HEK293T (cell line): ENCODE measurements around the gene MTF2.
"Not testable (repeated sequence)": the region's sequence is repeated elsewhere in the genome, so short reads cannot be mapped to it uniquely, and the experiment has no call there.

ENCODE experiments used
- CTCF ChIA-PET: fragments of 350-600 bp; formaldehyde crosslinking; extraction: SDS; loops from one replicate; lab custom pipeline; 2021; ENCODE audit warnings: antibody characterized with exemption, inconsistent platforms; lab: Yijun Ruan, JAX
- POLR2A ChIA-PET: fragments of 350-600 bp; formaldehyde crosslinking; extraction: SDS; loops from one replicate; lab custom pipeline; 2020; ENCODE audit warnings: antibody characterized with exemption, inconsistent platforms; lab: Yijun Ruan, JAX
- DNase-seq: peaks from one replicate; pipeline ENCODE4 v3.0.0; 2012; ENCODE audit warnings: mixed read lengths; ENCODE audit errors: extremely low spot score
- ARNT ChIP-seq: fragments of 450-650 bp; IDR thresholded peaks from 2 replicates; pipeline ENCODE4 v1.6.1; 2017; ENCODE audit warnings: mild to moderate bottlenecking
- BHLHE40 ChIP-seq: fragments of 450-650 bp; IDR thresholded peaks from 2 replicates; pipeline ENCODE4 v1.6.1; 2016; ENCODE audit warnings: mild to moderate bottlenecking, moderate library complexity, borderline replicate concordance
- CTBP1 ChIP-seq: fragments of 450-650 bp; IDR thresholded peaks from 2 replicates; pipeline ENCODE4 v1.6.1; 2016; ENCODE audit warnings: borderline replicate concordance
- ELF4 ChIP-seq: fragments of 450-650 bp; IDR thresholded peaks from 2 replicates; pipeline ENCODE4 v1.6.1; 2017; ENCODE audit warnings: antibody characterized with exemption
- FOXA1 ChIP-seq: fragments of 450-650 bp; IDR thresholded peaks from 2 replicates; pipeline ENCODE4 v1.6.1; 2016; ENCODE audit warnings: mild to moderate bottlenecking
- FOXK2 ChIP-seq: fragments of 450-650 bp; IDR thresholded peaks from 2 replicates; pipeline ENCODE4 v1.6.1; 2016; ENCODE audit warnings: mild to moderate bottlenecking
- FOXM1 ChIP-seq: fragments of 450-650 bp; IDR thresholded peaks from 2 replicates; pipeline ENCODE4 v1.6.1; 2017; ENCODE audit warnings: mild to moderate bottlenecking, borderline replicate concordance
- HDGF ChIP-seq: fragments of 450-650 bp; IDR thresholded peaks from 2 replicates; pipeline ENCODE4 v1.6.1; 2017; ENCODE audit warnings: antibody characterized with exemption, borderline replicate concordance
- L3MBTL2 ChIP-seq: fragments of 450-650 bp; conservative IDR thresholded peaks from 2 replicates; pipeline ENCODE4 v1.6.1; 2016; ENCODE audit warnings: mild to moderate bottlenecking
- LEF1 ChIP-seq: fragments of 450-650 bp; IDR thresholded peaks from 2 replicates; pipeline ENCODE4 v1.6.1; 2017; ENCODE audit warnings: mild to moderate bottlenecking, borderline replicate concordance
- NFRKB ChIP-seq: fragments of 450-650 bp; IDR thresholded peaks from 2 replicates; pipeline ENCODE4 v1.6.1; 2016; ENCODE audit warnings: mild to moderate bottlenecking, moderate library complexity
- PKNOX1 ChIP-seq: fragments of 450-650 bp; IDR thresholded peaks from 2 replicates; pipeline ENCODE4 v1.6.1; 2016
- SP1 ChIP-seq: fragments of 450-650 bp; IDR thresholded peaks from 2 replicates; pipeline ENCODE4 v1.6.1; 2017
- SUZ12 ChIP-seq: fragments of 450-650 bp; IDR thresholded peaks from 2 replicates; pipeline ENCODE4 v1.6.1; 2016; ENCODE audit warnings: mild to moderate bottlenecking
- TARDBP ChIP-seq: fragments of 450-650 bp; IDR thresholded peaks from 2 replicates; pipeline ENCODE4 v1.6.1; 2016
- ZNF384 ChIP-seq: fragments of 450-650 bp; IDR thresholded peaks from 2 replicates; pipeline ENCODE4 v1.6.1; 2016

The MTF2 gene

GRCh38 chr1:93078986-93079654 lies at the start of gene MTF2:
Gene MTF2 (plus strand): TSS chr1:93079283. CDS start chr1:93079527, 244 bp downstream.
- ChIA-PET POLR2A (interaction anchor here (0.6 to 2.9 kb wide), 46 partner anchors 11 to 767 kb away, joined by 3 to 35 read pairs (median 4); partner anchors contain the start of genes DIPK1A and DR1), CTCF (interaction anchor here (1.2 to 1.4 kb wide), 3 partner anchors 11 to 87 kb away, joined by 3 read pairs; no protein-coding TSS in a partner anchor)
- TF ChIP-seq L3MBTL2, result peak; percentile 86
- TF ChIP-seq ARNT, result peak; percentile 87
- peak; percentile 56; the same call in 1 of the 2 replicates for TF ChIP-seq PKNOX1
- peak; percentile 87 for TF ChIP-seq LEF1
- TF ChIP-seq TARDBP, result 0 out of 2 replicates have a peak, but pooled peaks have one; percentile 26
- TF ChIP-seq ELF4, result peak; percentile 77
- TF ChIP-seq BHLHE40, result no peak
- peak; percentile 89 for TF ChIP-seq NFRKB
- no peak for TF ChIP-seq SUZ12
- no peak for TF ChIP-seq FOXK2
- no peak for TF ChIP-seq FOXA1
- TF ChIP-seq HDGF, result no peak
- peak; percentile 92 for TF ChIP-seq CTBP1
- no peak for TF ChIP-seq SP1
- no peak for TF ChIP-seq ZNF384
- peak; percentile 89; the same call in 1 of the 2 replicates for TF ChIP-seq FOXM1
- peak; percentile 94 for DNase-seq

- CTCF ChIA-PET, result interaction anchor here (1.2 kb wide), 1 partner anchor 33 kb away, joined by 3 read pairs; no protein-coding TSS in a partner anchor
- POLR2A ChIA-PET, result no interaction called here
- no peak for DNase-seq
- no peak for TF ChIP-seq TARDBP
- no peak for TF ChIP-seq PKNOX1
- no peak for TF ChIP-seq HDGF
- no peak for TF ChIP-seq ARNT
- no peak for TF ChIP-seq SP1
- no peak for TF ChIP-seq ZNF384
- TF ChIP-seq NFRKB, result no peak
- TF ChIP-seq SUZ12, result no peak
- TF ChIP-seq FOXM1, result no peak
- TF ChIP-seq L3MBTL2, result no peak
- no peak for TF ChIP-seq ELF4
- TF ChIP-seq LEF1, result no peak
- no peak for TF ChIP-seq FOXK2
Observed at GRCh38 chr1:93029317-93029716, 49.8 kb upstream of the MTF2 start.

- POLR2A ChIA-PET, DNase-seq: not testable (repeated sequence)
- CTCF ChIA-PET, result interaction anchor here (0.6 to 1.2 kb wide), 2 partner anchors 11 to 32 kb away, joined by 3 to 4 read pairs; no protein-coding TSS in a partner anchor
Observed at GRCh38 chr1:93030191-93030590, 48.9 kb upstream of the MTF2 start.

GRCh38 chr1:93031711-93032110 lies 47.4 kb upstream of the MTF2 start:
- TF ChIP-seq L3MBTL2 (no peak), TARDBP (no peak), SP1 (no peak), CTBP1 (no peak), PKNOX1 (no peak), ELF4 (no peak), FOXM1 (no peak), SUZ12 (no peak), NFRKB (no peak), FOXA1 (no peak), ARNT (no peak), FOXK2 (no peak)
- DNase-seq, result no peak
- CTCF ChIA-PET, result interaction anchor here (0.6 kb wide), 2 partner anchors 94 to 114 kb away, joined by 3 read pairs; no protein-coding TSS in a partner anchor

GRCh38 chr1:93033029-93033428 lies 46.1 kb upstream of the MTF2 start:
- DNase-seq, result no peak
- TF ChIP-seq FOXA1 (no peak), ARNT (no peak), PKNOX1 (no peak), BHLHE40 (no peak), CTBP1 (no peak), HDGF (no peak)
- POLR2A ChIA-PET, result interaction anchor here (1.4 kb wide), 1 partner anchor 45 kb away, joined by 4 read pairs; no protein-coding TSS in a partner anchor
- CTCF ChIA-PET, result interaction anchor here (0.5 kb wide), 1 partner anchor 233 kb away, joined by 3 read pairs; no protein-coding TSS in a partner anchor

More at GRCh38 chr1:93031711-93032110, 47.4 kb upstream of the MTF2 start:
- POLR2A ChIA-PET, result no interaction called here
